ENCODE results near the gene SLC2A11.

The SLC2A11 gene

DNA sequence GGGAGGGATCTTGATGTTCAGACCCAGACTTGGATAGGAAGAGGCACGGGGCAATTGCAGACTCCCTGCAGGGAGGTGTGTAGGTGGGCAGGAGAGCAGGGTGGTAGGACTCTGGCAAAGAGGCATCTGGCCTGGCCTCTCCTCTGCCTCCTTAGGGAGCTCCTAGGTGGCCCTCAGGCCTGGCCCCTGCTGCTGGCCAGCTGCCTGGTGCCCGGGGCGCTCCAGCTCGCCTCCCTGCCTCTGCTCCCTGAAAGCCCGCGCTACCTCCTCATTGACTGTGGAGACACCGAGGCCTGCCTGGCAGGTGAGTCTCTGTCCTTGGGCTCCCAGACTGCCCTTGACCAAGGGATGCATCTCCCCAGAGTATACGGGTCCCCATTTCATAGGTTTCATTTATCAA lies 19.9 kb downstream of the SLC2A11 start:
- no peak for TF ChIP-seq TEAD4 (IDR thresholded peaks at IDR 0.05)
- TF ChIP-seq EP300 (IDR thresholded peaks at IDR 0.05; ENCODE audit: borderline replicate concordance): no peak
- TF ChIP-seq, protein P1, sequence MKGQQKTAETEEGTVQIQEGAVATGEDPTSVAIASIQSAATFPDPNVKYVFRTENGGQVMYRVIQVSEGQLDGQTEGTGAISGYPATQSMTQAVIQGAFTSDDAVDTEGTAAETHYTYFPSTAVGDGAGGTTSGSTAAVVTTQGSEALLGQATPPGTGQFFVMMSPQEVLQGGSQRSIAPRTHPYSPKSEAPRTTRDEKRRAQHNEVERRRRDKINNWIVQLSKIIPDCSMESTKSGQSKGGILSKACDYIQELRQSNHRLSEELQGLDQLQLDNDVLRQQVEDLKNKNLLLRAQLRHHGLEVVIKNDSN (IDR thresholded peaks at IDR 0.05): no peak
- TF ChIP-seq, protein P2, sequence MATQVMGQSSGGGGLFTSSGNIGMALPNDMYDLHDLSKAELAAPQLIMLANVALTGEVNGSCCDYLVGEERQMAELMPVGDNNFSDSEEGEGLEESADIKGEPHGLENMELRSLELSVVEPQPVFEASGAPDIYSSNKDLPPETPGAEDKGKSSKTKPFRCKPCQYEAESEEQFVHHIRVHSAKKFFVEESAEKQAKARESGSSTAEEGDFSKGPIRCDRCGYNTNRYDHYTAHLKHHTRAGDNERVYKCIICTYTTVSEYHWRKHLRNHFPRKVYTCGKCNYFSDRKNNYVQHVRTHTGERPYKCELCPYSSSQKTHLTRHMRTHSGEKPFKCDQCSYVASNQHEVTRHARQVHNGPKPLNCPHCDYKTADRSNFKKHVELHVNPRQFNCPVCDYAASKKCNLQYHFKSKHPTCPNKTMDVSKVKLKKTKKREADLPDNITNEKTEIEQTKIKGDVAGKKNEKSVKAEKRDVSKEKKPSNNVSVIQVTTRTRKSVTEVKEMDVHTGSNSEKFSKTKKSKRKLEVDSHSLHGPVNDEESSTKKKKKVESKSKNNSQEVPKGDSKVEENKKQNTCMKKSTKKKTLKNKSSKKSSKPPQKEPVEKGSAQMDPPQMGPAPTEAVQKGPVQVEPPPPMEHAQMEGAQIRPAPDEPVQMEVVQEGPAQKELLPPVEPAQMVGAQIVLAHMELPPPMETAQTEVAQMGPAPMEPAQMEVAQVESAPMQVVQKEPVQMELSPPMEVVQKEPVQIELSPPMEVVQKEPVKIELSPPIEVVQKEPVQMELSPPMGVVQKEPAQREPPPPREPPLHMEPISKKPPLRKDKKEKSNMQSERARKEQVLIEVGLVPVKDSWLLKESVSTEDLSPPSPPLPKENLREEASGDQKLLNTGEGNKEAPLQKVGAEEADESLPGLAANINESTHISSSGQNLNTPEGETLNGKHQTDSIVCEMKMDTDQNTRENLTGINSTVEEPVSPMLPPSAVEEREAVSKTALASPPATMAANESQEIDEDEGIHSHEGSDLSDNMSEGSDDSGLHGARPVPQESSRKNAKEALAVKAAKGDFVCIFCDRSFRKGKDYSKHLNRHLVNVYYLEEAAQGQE (IDR thresholded peaks at IDR 0.05; ENCODE audit: low read depth): no peak
- no peak for TF ChIP-seq NFIC (IDR thresholded peaks at IDR 0.05)
- TF ChIP-seq CREB1 (IDR thresholded peaks at IDR 0.05; ENCODE audit: low read depth): no peak
- TF ChIP-seq CEBPB (IDR thresholded peaks at IDR 0.05): no peak
- TF ChIP-seq ZBTB7A (IDR thresholded peaks at IDR 0.05; ENCODE audit: low read depth): no peak

DNA sequence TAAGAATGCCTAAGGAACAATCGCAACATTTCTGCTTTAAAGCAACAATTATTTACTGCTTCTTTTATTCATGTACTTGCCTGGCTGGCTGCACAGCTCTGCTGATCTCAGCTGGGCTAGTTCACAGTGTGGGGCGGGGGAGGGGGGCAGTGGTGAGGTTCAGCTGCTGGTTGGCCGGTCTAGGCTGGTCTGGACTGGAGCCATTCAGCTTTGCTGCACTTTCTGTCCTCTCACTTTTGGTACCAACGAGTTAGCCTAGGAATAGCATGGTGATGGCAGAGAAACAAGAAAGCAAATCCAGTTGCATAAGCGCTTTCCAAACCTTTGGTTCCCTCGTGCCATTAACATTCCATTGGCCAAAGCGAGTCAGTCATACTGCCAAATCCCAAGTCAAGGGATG lies 20.5 kb downstream of the SLC2A11 start:
- no peak for TF ChIP-seq MAX (IDR thresholded peaks at IDR 0.05)
- TF ChIP-seq RAD21 (IDR thresholded peaks at IDR 0.05; ENCODE audit: low read depth): no peak
- TF ChIP-seq FOXM1 (IDR thresholded peaks at IDR 0.05; ENCODE audit: borderline replicate concordance, low read depth): no peak
- TF ChIP-seq, protein P2 (IDR thresholded peaks at IDR 0.05; ENCODE audit: low read depth): no peak
- no peak for TF ChIP-seq EP300 (IDR thresholded peaks at IDR 0.05; ENCODE audit: borderline replicate concordance)
- TF ChIP-seq CEBPB (IDR thresholded peaks at IDR 0.05): no peak
- TF ChIP-seq ZBTB7A (IDR thresholded peaks at IDR 0.05; ENCODE audit: low read depth): no peak
- TF ChIP-seq TEAD4 (IDR thresholded peaks at IDR 0.05): no peak
- no peak for TF ChIP-seq EGR1 (IDR thresholded peaks at IDR 0.05)

- TF ChIP-seq EP300 (IDR thresholded peaks at IDR 0.05; ENCODE audit: borderline replicate concordance): no peak
- TF ChIP-seq CEBPB (IDR thresholded peaks at IDR 0.05): no peak
- no peak for TF ChIP-seq YY1 (IDR thresholded peaks at IDR 0.05; ENCODE audit: low read depth)
- no peak for TF ChIP-seq CREB1 (IDR thresholded peaks at IDR 0.05; ENCODE audit: low read depth)
- TF ChIP-seq TEAD4 (IDR thresholded peaks at IDR 0.05): no peak
- no peak for TF ChIP-seq TCF12 (IDR thresholded peaks at IDR 0.05; ENCODE audit: low read depth)
- TF ChIP-seq NFIC (IDR thresholded peaks at IDR 0.05): no peak
- TF ChIP-seq EGR1 (IDR thresholded peaks at IDR 0.05): no peak
- TF ChIP-seq ZBTB7A (IDR thresholded peaks at IDR 0.05; ENCODE audit: low read depth): no peak
Measured at GRCh38 chr22:23882370-23882769, 24.7 kb downstream of the SLC2A11 start.

- TF ChIP-seq, protein P2 (IDR thresholded peaks at IDR 0.05; ENCODE audit: low read depth): no peak
- TF ChIP-seq TCF12 (IDR thresholded peaks at IDR 0.05; ENCODE audit: low read depth) (no peak), TEAD4 (IDR thresholded peaks at IDR 0.05) (no peak), FOXM1 (IDR thresholded peaks at IDR 0.05; ENCODE audit: borderline replicate concordance, low read depth) (no peak), TAF1 (IDR thresholded peaks at IDR 0.05; ENCODE audit: low read depth) (no peak), CEBPB (IDR thresholded peaks at IDR 0.05) (no peak), EGR1 (IDR thresholded peaks at IDR 0.05) (no peak), CREB1 (IDR thresholded peaks at IDR 0.05; ENCODE audit: low read depth) (no peak), NFIC (IDR thresholded peaks at IDR 0.05) (no peak), EP300 (IDR thresholded peaks at IDR 0.05; ENCODE audit: borderline replicate concordance) (no peak), RAD21 (IDR thresholded peaks at IDR 0.05; ENCODE audit: low read depth) (no peak)
- TF ChIP-seq, protein P1 (IDR thresholded peaks at IDR 0.05): no peak
Measured at GRCh38 chr22:23883658-23884057, 26.0 kb downstream of the SLC2A11 start.

GRCh38 chr22:23884140-23884539 lies 26.5 kb downstream of the SLC2A11 start:
- TF ChIP-seq FOXM1 (IDR thresholded peaks at IDR 0.05; ENCODE audit: borderline replicate concordance, low read depth) (no peak), MAX (IDR thresholded peaks at IDR 0.05) (no peak), CEBPB (IDR thresholded peaks at IDR 0.05) (no peak), ZBTB7A (IDR thresholded peaks at IDR 0.05; ENCODE audit: low read depth) (no peak), RAD21 (IDR thresholded peaks at IDR 0.05; ENCODE audit: low read depth) (no peak)

All from Ishikawa (cell line).